NCI-H2171 treated with DMSO at 0.1 percent for 48 hours (cell line): ENCODE measurements around the gene MT1H.
"Not testable (repeated sequence)": the region's sequence is repeated elsewhere in the genome, so short reads cannot be mapped to it uniquely, and the experiment has no call there.

ENCODE experiments used
- DNase-seq: peaks from one replicate; lab custom pipeline; 2025; lab: John Stamatoyannopoulos, UW

The MT1H gene

DNA sequence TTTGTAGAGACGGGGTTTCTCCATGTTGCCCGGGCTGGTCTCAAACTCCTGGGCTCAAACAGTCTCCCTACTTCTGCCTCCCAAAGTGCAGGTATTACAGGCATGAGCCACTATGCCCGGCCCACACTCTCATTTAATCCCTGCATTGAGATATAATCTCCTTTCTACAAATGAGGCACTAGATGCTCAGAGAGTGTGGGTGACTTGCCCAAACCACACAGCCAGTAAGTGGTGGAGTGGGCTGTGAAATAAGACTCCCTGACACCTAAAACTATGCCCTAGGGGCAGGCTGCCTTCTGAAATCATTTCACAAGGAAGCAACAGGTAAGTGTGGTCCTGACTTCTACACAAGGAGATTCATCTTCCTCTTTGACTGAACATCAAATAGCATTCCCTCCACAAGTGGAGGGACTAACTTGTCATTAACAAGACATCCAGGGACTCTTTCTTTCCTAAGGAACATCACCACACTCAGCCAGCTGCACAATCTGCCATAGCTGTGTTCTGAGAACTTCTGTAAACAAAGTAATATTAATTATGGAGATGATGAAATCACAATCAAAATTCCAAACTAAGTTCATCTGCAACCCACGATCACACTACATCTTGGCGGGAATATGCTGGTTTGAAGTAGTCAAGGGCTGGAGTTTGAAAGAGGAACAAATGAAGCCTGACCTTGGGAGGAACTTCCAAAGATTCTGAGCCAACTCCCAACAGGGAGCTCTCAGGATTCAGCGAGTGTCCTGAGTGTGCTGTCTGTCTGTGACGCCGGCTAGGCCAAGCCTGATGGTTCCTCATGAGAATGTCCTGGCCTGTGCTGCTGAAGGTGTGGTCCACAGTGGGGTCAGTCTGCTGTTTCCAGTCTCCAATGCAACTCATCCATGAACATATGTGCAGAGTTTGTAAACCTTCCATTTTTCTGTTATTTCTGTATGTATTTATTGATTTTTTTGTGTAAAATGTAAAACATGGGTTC, 4.0 kb upstream of the MT1H start:
- not testable (repeated sequence) for DNase-seq

DNA sequence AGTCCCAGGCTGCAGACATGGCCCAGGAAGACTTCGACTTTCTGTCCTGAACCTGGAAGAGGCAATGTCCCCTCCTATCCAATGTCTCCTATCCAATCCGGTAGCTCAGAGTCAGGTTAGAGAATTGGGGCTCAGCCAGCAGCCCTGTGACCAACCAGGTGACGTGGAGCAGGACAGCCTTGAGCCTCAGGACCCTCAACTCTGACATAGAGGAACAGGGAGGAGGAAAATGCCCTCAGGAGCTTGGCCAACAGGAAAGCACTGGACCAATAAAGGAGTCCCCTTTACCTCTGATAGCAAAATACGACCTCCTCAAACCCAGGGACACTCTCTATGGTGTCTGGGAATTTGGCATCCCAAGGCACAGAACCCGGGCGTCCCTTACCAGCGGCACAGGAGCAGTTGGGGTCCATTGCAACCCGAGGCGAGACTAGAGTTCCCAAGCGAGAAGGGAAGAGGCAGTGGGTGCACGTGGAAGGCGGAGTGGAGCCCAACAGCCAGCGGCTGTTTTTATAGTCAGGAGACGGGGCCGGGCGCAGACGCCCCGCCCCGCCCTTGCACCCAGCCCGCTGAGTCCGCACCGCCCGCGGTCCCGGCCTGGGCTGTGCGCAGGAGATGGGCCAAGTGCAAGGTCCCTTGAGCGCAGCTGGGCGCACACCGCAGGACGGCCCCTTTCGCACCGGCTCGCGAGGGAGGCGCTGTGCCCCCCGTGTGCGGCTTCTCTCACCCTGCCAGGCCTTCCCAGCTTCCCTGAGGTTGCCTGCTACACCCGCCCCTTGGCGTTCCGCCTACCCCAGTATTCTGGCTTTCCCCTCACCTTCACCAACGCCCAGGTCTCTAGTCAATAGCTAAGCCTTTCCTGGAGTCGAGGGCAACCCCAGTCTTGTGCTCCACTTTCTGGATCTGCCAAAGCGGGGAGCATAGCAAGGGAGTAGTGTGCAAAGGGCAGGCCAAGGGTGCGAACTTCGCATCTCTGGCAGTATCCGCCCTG, 1.7 kb upstream of the MT1H start, which contains the start of gene MT1G:
TSS of gene MT1G (minus strand) at position 485 of the 991 bp plus-strand sequence. CDS start at position 413, 72 bp downstream.
- DNase-seq: no peak

DNA sequence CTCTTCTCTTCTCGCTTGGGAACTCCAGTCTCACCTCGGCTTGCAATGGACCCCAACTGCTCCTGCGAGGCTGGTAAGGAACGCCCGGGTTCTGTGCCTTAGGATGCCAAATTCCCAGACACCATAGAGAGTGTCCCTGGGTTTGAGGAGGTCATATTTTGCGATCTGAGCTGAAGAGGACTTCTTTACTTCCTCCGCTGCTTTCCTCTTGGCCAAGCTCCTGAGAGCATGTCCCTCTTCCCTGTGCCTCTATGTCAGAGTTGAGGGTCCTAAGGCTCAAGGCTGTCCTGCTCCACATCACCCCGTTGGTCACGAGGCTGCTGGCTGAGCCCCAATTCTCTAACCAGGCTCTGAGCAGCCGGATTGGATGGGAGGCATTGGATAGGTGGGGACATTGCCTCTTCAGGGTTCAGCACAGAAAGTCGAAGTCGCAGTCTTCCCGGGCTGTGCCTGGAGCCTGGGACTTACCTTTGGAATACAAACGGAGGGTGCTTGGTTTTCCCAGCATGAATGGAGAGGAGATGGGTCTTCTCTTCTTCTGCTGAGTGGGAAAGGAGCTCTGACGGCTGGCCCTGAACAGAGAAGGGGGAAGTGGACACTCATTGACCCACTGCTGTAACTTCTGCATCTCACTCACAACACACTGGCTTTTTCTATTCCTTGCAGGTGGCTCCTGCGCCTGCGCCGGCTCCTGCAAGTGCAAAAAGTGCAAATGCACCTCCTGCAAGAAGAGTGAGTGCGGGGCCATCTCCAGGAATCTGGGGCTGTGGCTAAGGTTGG, 416 bp downstream of the MT1H start:
- no peak for DNase-seq

DNA sequence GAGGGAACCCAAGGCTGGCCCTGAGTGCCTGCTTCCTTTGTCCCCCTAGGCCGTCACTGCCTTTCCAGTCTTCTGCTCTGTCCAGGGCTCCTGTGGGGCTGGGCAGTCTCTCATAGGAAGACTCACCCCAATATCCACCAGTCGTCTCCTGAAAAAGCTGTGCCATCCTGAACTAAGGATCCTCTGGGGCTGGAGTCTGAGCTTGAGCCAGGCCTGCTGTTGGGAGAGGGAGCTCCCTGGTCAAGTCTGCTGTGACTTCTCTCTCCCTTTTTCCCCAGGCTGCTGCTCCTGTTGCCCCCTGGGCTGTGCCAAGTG, 963 bp downstream of the MT1H start:
- no peak for DNase-seq

DNA sequence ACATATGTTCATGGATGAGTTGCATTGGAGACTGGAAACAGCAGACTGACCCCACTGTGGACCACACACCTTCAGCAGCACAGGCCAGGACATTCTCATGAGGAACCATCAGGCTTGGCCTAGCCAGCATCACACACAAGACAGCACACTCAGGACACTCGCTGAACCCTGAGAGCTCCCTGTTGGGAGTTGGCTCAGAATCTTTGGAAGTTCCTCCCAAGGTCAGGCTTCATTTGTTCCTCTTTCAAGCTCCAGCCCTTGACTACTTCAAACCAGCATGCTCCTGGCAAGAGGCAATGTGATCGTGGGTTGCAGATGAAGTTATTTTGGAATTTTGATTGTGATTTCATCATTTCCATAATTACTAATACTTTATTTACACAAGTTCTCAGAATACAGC, 2.1 kb downstream of the MT1H start:
- not testable (repeated sequence) for DNase-seq

DNA sequence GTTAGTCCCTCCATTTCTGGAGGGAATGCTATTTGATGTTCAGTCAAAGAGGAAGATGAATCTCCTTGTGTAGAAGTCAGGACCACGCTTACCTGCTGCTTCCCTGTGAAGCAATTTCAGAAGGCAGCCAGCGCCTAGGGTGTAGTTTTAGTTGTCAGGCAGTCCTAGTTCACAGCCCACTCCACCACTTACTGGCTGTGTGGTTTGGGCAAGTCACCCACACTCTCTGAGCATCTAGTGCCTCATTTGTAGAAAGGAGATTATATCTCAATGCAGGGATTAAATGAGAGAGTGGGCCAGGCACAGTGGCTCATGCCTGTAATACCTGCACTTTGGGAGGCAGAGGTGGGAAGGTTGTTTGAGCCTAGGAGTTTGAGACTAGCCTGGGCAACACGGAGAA, 2.6 kb downstream of the MT1H start:
- DNase-seq: not testable (repeated sequence)

GRCh38 chr16:56672761-56673536, 3.3 kb downstream of the MT1H start:
- no peak for DNase-seq

DNA sequence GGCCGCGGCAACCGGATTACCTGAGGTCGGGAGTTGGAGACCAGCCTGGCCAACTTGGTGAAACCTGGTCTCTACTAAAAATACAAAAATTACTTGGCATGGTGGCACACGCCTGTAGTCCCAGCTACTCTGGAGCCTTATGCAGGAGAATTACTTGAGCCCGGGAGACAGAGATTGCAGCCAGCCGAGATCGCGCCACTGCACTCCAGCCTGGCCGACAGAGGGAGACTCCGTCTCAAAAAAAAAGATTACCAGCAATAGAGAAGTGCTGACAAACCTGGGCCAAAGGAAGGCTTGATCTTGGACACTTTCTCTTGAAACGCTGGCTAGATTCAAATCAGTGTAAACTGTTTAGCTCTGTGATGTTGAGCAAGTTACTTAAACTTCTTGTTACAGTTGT, 4.3 kb downstream of the MT1H start:
- no peak for DNase-seq

GRCh38 chr16:56674570-56674969, 5.0 kb downstream of the MT1H start:
- not testable (repeated sequence) for DNase-seq

DNA sequence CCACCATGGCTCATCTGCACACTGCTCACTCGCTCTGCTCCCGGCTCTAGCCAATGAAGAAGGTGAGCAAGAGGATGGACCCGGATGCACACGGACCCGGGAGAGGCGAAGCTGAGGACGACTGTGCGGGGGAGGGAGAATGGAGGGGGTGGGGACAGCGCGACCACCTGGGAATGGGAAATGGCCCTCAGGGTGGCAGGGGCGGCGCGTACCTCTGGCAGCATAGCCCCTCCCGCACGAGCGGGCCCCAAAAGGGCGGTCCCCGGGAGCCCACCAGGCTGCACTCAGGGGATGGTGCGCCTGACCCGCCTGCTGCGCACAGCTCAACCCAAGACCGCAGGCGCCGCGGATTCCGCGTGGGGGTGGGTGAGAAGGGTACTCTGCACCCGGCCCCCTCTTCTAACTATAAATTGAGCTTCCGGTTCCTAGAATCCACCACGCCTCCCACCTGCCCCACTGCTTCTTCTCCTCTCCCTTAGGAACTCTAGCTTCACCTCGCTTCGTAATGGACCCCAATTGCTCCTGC, 6.1 kb downstream of the MT1H start:
- DNase-seq: no peak

GRCh38 chr16:56677474-56677873, 7.9 kb downstream of the MT1H start:
- no peak for DNase-seq

- DNase-seq: no peak
Observed at GRCh38 chr16:56679078-56679730, 9.6 kb downstream of the MT1H start.

GRCh38 chr16:56679818-56680217, 10.2 kb downstream of the MT1H start:
- no peak for DNase-seq

DNA sequence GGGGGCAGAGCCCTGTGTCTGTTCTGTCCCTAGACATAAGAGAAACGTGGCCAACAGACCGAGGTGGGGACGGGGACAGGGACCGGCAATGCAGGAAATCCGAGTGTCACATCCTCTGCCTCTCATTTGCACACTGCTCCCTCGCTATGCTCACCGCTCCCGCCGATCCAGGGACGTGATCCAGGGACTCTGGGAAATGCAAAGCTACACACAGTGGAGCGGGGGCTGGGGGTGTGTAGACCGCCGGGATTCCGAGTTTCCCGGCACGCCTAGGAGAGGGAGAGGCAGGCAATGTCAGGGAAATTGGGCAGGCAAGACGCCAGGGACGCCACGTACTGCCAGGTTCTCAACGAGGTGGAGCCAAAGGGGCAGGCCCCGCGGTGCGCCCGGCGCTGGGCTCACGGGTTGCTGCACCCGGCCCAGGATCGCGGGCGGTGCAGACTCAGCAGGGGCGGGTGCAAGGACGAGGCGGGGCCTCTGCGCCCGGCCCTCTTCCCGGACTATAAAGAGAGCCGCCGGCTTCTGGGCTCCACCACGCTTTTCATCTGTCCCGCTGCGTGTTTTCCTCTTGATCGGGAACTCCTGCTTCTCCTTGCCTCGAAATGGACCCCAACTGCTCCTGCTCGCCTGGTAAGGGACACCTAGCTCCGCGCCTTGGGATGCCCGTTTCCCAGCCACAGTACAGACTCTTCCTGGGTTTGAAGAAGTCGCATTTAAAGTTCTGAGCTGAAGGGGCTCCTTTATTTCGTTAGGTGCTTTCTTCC, 12.5 kb downstream of the MT1H start, which contains the start of gene MT1X:
TSS of gene MT1X (plus strand) at position 532 of the 764 bp plus-strand sequence. CDS start at position 603, 71 bp downstream.
- peak; percentile 89 for DNase-seq

DNA sequence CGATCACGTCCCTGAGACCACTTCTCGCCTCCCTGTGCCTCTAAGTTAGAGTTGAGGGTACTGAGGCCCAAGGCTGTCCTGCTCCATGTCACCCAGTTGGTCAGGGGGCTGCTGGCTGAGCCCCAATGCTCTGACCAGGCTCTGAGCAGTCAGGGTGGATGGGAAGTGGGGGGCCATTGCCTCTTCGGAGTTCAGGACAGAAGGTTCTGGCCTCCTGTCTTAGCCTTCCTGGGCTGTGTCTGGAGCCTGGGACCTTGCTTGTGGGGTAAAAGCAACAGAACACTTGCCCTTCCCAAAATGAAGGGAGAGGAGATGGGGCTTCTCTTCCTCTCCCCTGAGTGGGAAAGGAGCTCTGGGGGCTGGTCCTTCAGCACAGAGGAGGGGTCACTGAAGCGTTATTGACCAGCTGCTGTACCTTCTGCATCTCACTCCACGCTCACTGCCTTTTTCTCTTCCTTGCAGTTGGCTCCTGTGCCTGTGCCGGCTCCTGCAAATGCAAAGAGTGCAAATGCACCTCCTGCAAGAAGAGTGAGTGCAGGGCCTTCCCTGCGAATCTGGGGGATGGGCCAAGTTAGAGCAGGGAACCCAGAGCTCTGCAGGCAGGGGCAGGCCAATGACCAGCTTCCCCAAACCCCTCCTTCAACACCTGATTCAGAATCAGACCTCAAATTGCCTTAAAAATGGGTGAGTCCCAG, 13.2 kb downstream of the MT1H start:
- no peak for DNase-seq

DNA sequence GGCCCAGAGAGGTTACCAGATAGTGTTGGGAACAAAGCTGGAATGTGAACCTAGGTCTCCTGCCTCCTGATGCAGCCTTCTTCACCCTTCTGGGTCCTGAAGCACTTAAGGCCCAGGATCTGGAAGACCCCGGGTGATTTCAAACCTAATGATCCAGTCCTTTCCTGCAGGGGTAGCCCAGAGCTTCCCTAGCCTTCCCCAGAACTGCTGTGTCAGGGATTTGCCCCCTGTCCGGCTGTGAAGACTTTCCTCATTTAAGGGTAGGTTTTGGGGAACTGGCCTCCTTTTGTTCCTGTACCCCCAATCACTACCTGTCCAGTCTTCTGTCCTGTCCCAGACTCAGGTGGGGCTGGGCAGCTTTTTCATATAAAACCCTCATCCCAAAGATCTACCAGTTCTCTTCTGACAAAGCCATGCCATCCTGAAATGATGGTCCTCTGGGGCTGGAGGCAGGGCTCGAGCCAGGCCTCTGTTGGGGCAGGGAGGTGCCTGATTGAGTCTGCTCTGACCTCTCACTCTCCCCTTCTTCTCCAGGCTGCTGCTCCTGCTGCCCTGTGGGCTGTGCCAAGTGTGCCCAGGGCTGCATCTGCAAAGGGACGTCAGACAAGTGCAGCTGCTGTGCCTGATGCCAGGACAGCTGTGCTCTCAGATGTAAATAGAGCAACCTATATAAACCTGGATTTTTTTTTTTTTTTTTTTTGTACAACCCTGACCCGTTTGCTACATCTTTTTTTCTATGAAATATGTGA, 14.0 kb downstream of the MT1H start:
- peak; percentile 19 for DNase-seq

- no peak for DNase-seq
Observed at GRCh38 chr16:56684256-56684925, 14.8 kb downstream of the MT1H start.
